Astrocyte of the spinal cord (primary cell): ENCODE results near the gene ARHGAP26.

Source experiments
- DNase-seq: peaks from one replicate; pipeline ENCODE4 v3.0.0; 2011; ENCODE audit warnings: low read depth, low spot score
- H3K4me3 ChIP-seq: 2 replicates; pipeline ENCODE4 v1.5.1; 2011; ENCODE audit warnings: low read depth, mild to moderate bottlenecking, low read length, moderate library complexity
- CTCF ChIP-seq: IDR thresholded peaks from 2 replicates; pipeline ENCODE4 v1.5.1; 2012; ENCODE audit warnings: low read depth, mild to moderate bottlenecking, low read length, inconsistent platforms
- in situ Hi-C: cut with HindIII; loops from 2 replicates; pipeline ENCODE4 v1.10.0; 2017; ENCODE audit warnings: low sequenced_read_pairs

The ARHGAP26 gene

DNA sequence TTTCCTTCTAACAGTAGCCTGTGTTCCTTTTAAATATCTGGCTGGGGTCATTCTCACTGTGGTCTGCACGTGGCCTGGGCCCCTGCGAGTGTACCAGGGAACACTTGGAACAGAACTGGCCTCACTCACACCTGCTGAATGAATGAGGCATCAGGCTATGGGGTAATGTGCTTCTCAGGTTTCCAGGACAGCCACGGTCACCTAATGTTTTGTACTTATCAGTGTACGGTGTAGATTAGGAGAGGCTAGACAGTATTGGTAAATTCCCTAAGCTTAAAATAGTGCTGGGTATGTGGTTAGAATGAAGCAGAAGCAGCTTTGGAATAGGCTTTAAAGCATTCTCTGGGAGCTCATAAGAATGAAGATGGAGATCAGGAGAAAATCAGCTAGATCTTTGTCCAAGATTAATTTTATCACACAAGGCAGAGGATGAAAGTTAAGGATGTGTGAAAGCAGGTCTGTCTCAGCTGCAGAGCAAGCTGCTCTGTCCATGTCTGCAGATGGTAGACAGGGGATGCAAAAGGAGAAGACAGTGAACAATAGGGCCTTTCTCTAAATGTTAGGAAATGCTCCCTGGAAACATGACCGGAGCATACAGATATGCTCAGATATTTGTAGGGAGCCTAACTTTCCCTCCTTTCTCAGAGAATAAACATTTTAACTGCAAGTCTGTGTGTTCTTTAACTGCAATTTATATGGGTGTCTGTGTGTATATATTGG lies 365.8 kb downstream of the ARHGAP26 start:
- DNase-seq, result no peak
- H3K4me3 ChIP-seq, result no peak overlapping the region
- TF ChIP-seq CTCF, result no peak
- in situ Hi-C loops, result no loop called here

DNA sequence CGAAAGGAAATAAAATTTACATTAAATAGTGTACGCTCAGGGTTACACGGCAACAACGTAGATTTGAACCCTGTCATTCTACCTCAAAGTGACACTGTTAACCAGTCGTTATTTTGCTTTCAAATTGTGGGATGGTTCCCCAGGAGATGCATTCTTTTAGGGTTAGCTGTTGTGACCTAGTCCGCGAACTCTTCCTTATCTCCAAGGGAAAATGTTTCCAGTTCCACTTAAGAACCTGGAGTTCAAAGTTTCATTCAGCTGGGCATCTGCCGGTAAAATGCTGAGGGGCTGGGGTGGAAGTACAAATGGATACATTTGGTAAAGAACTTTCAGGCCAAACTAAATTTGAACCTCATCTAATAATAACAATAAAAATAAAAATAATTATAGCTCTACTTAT lies 368.7 kb downstream of the ARHGAP26 start:
- in situ Hi-C loops, result no loop called here
- TF ChIP-seq CTCF, result no peak
- H3K4me3 ChIP-seq, result no peak overlapping the region
- DNase-seq, result no peak

DNA sequence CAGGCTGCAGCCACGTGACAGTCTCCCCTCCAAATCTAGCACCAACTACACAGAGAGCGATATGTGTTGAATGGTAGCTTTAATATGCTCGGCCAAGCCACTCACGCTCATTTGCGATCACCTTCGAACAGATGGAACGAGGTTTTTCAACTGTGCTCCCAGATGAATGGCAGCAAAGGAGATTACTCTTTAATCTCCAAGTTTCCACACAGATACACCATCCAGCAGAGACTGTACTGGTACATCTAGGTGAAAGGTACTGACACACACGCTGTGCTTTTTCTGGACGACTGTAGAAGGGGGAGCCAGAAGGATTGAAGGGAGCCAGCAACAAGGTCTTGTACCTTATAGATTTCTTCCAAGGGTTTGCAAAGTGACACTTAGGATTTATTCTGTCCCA lies 369.4 kb downstream of the ARHGAP26 start:
- DNase-seq, result no peak
- in situ Hi-C loops, result no loop called here

GRCh38 chr5:143140492-143141203 lies 370.5 kb downstream of the ARHGAP26 start:
- in situ Hi-C loops, result no loop called here
- DNase-seq, result no peak
- H3K4me3 ChIP-seq, result no peak overlapping the region
- no peak for TF ChIP-seq CTCF

More for the DNA sequence above, 369.4 kb downstream of the ARHGAP26 start:
- no peak overlapping the region for H3K4me3 ChIP-seq
- no peak for TF ChIP-seq CTCF

DNA sequence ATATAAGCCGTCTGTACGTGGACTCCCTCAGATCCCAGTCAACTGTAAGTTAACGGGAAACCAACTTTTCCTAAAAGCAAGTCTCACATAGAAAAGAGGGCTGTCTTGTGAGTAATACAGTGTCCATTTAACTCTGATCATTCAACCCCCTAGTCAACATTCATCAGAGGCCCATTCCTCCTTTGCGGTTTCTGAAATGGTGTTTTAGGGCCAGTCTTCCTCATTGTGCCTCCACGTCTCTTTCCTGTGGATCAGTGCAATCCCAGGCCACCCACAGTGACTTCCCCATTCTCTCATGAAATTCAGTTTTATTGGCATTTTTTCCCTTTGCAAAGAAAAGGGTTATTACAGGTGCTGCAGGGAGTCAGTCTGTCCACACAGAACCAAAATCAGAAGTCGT lies 371.5 kb downstream of the ARHGAP26 start:
- no peak overlapping the region for H3K4me3 ChIP-seq
- no peak for DNase-seq
- in situ Hi-C loops, result no loop called here
- no peak for TF ChIP-seq CTCF

DNA sequence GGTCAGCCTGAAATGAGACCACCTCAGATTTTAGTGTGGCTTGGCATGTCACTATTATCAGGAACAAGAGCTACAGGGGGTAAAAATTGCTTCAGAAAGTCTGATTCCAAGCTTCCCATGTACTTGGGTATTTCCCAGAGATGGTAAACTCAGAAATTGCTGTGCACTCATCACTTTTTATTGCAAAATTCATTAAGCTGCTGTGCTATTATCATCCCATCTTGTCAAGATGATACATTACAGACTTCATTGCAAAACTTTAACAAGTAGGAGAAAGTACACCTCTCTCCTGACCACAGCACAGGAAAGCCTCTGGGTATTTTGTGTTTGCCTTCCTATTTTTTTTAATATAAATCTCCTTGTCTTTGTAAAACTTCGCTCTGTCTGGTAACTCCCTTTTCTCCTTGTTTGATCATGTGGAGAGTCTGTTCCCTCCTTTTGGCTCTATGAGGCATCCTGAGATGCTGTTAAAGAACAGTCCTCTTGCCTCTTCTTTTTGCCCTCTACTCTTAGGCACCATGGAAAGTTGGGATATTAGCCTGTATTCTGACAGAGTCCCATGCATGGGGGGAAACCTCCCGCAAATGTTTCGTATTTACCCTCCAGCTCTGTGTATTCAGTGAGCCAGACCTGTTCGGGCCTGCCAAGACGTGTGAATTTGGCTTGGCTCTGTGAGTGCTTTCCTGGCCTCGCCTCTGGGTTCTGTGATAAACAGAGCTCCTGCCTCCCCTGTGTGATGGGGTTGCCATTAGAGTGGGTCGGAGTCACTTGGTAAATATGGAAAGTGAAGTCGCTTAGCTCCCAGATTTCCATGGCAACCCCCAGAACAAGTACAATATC lies 372.6 kb downstream of the ARHGAP26 start:
- no peak for TF ChIP-seq CTCF
- in situ Hi-C loops, result no loop called here
- H3K4me3 ChIP-seq, result no peak overlapping the region
- peak; percentile 29 for DNase-seq
